WTC11 (cell line): ENCODE measurements around the gene MYH10. TPM values are rescaled to one million over a fixed set of nuclear protein-coding genes. Genes with fewer than 3 reads are reported as not detected.

Source experiments
- ATAC-seq: fragments of 200-7000 bp; cut with Tn5 transposase; 2 replicates; pipeline ENCODE4 v1.10.0; 2021; ENCODE audit warnings: mild to moderate bottlenecking, moderate library complexity
- CTCF ChIA-PET: fragments of 300-600 bp; sonication (Branson Sonifier 250); formaldehyde crosslinking; loops from one replicate; lab custom pipeline; 2021; ENCODE audit warnings: antibody characterized with exemption; lab: Charles Lee
- POLR2A ChIA-PET: fragments of 350-600 bp; sonication (Branson Sonifier 250); formaldehyde crosslinking; loops from one replicate; lab custom pipeline; 2021; ENCODE audit warnings: antibody characterized with exemption; lab: Charles Lee
- DNase-seq: peaks from one replicate; pipeline ENCODE4 v3.0.0; 2021; ENCODE audit warnings: low spot score
- H3K27ac Mint-ChIP-seq: 2 replicates; pipeline ENCODE4 v1.8.0; 2021; ENCODE audit warnings: mixed read lengths
- H3K27me3 Mint-ChIP-seq: 2 replicates; pipeline ENCODE4 v1.8.0; 2021; ENCODE audit warnings: low read depth, mild to moderate bottlenecking, moderate library complexity, mixed read lengths
- H3K36me3 Mint-ChIP-seq: 2 replicates; pipeline ENCODE4 v1.8.0; 2021; ENCODE audit warnings: mixed read lengths
- H3K4me1 Mint-ChIP-seq: 2 replicates; pipeline ENCODE4 v1.8.0; 2022; ENCODE audit warnings: mixed read lengths
- H3K4me3 Mint-ChIP-seq: 2 replicates; pipeline ENCODE4 v1.8.0; 2021; ENCODE audit warnings: mild to moderate bottlenecking, moderate library complexity, mixed read lengths
- H3K9me3 Mint-ChIP-seq: 2 replicates; pipeline ENCODE4 v1.8.0; 2021; ENCODE audit warnings: mixed read lengths
- AR ChIP-seq: fragments of 250-450 bp; sonication (Bioruptor Pico); IDR thresholded peaks from 2 replicates; pipeline ENCODE4 v1.9.0; 2021; ENCODE audit warnings: mild to moderate bottlenecking
- ATF6 ChIP-seq: sonication (generic); formaldehyde crosslinking; IDR thresholded peaks from 2 replicates; pipeline ENCODE4 v1.8.1; 2023; ENCODE audit warnings: mild to moderate bottlenecking, missing genetic modification reagents
- EMX1 ChIP-seq: fragments of 250-450 bp; sonication (Bioruptor Pico); IDR thresholded peaks from 2 replicates; pipeline ENCODE4 v1.8.0; 2021; ENCODE audit warnings: mild to moderate bottlenecking
- GABPB1 ChIP-seq: sonication (generic); formaldehyde crosslinking; IDR thresholded peaks from 2 replicates; pipeline ENCODE4 v1.8.1; 2023; ENCODE audit warnings: mild to moderate bottlenecking, missing genetic modification reagents
- HMGA2 ChIP-seq: fragments of 250-450 bp; sonication (Bioruptor Pico); IDR thresholded peaks from 2 replicates; pipeline ENCODE4 v1.4.0; 2021; ENCODE audit warnings: mild to moderate bottlenecking, moderate library complexity
- HMGXB4 ChIP-seq: sonication (generic); formaldehyde crosslinking; IDR thresholded peaks from 2 replicates; pipeline ENCODE4 v1.8.1; 2023; ENCODE audit warnings: mild to moderate bottlenecking, moderate library complexity, missing genetic modification reagents
- KAT7 ChIP-seq: sonication (generic); formaldehyde crosslinking; IDR thresholded peaks from 2 replicates; pipeline ENCODE4 v1.8.1; 2023; ENCODE audit warnings: missing genetic modification reagents, mild to moderate bottlenecking, borderline replicate concordance
- OVOL2 ChIP-seq: fragments of 250-450 bp; sonication (Bioruptor Pico); IDR thresholded peaks from 2 replicates; pipeline ENCODE4 v1.9.0; 2021; ENCODE audit warnings: mild to moderate bottlenecking, borderline replicate concordance
- PRRX2 ChIP-seq: fragments of 250-450 bp; sonication (Bioruptor Pico); IDR thresholded peaks from 2 replicates; pipeline ENCODE4 v1.8.0; 2021; ENCODE audit warnings: mild to moderate bottlenecking
- RORB ChIP-seq: fragments of 250-450 bp; sonication (Bioruptor Pico); IDR thresholded peaks from 2 replicates; pipeline ENCODE4 v1.9.0; 2021; ENCODE audit warnings: mild to moderate bottlenecking
- SOX15 ChIP-seq: fragments of 250-450 bp; sonication (Bioruptor Pico); IDR thresholded peaks from 2 replicates; pipeline ENCODE4 v1.9.0; 2021; ENCODE audit warnings: mild to moderate bottlenecking
- STAT6 ChIP-seq: sonication (generic); formaldehyde crosslinking; conservative IDR thresholded peaks from 2 replicates; pipeline ENCODE4 v1.8.1; 2023; ENCODE audit warnings: mild to moderate bottlenecking, low read depth, missing genetic modification reagents, moderate library complexity
- TEAD4 ChIP-seq: sonication (generic); formaldehyde crosslinking; IDR thresholded peaks from 2 replicates; pipeline ENCODE4 v1.8.0; 2022; ENCODE audit warnings: mild to moderate bottlenecking, missing genetic modification reagents
- TP53 ChIP-seq: sonication (generic); formaldehyde crosslinking; IDR thresholded peaks from 2 replicates; pipeline ENCODE4 v1.8.1; 2023; ENCODE audit warnings: mild to moderate bottlenecking, missing genetic modification reagents
- USF1 ChIP-seq: sonication (generic); formaldehyde crosslinking; IDR thresholded peaks from 2 replicates; pipeline ENCODE4 v1.8.0; 2022; ENCODE audit warnings: mild to moderate bottlenecking, missing genetic modification reagents
- ZMAT4 ChIP-seq: fragments of 250-450 bp; sonication (Bioruptor Pico); IDR thresholded peaks from 2 replicates; pipeline ENCODE4 v1.9.0; 2021; ENCODE audit warnings: mild to moderate bottlenecking
- ZNF121 ChIP-seq: sonication (generic); formaldehyde crosslinking; IDR thresholded peaks from 2 replicates; pipeline ENCODE4 v1.8.0; 2023; ENCODE audit warnings: missing genetic modification reagents
- ZNF219 ChIP-seq: sonication (generic); formaldehyde crosslinking; IDR thresholded peaks from 2 replicates; pipeline ENCODE4 v1.8.0; 2023; ENCODE audit warnings: missing genetic modification reagents, mild to moderate bottlenecking, borderline replicate concordance
- ZNF317 ChIP-seq: sonication (generic); formaldehyde crosslinking; IDR thresholded peaks from 2 replicates; pipeline ENCODE4 v1.8.1; 2023; ENCODE audit warnings: low read depth, mild to moderate bottlenecking, moderate library complexity, missing genetic modification reagents, borderline replicate concordance
- ZNF416 ChIP-seq: fragments of 250-450 bp; sonication (Bioruptor Pico); IDR thresholded peaks from 2 replicates; pipeline ENCODE4 v1.9.0; 2021; ENCODE audit warnings: mild to moderate bottlenecking, inconsistent platforms
- ZNF671 ChIP-seq: fragments of 250-450 bp; sonication (Bioruptor Pico); IDR thresholded peaks from 2 replicates; pipeline ENCODE4 v1.8.0; 2021; ENCODE audit warnings: mild to moderate bottlenecking
- total RNA-seq: library from RNA; stranded (reverse); gene quantifications from 3 replicates; pipeline ENCODE4 v1.2.3, GENCODE V29; 2021
- TF ChIP-seq, protein P1 (sequence below): sonication (generic); formaldehyde crosslinking; IDR thresholded peaks from 2 replicates; pipeline ENCODE4 v1.8.1; 2022; ENCODE audit warnings: mild to moderate bottlenecking, moderate library complexity, missing genetic modification reagents
- TF ChIP-seq, protein P2 (sequence below): sonication (generic); formaldehyde crosslinking; IDR thresholded peaks from 2 replicates; pipeline ENCODE4 v1.8.1; 2023; ENCODE audit warnings: mild to moderate bottlenecking, missing genetic modification reagents, moderate library complexity
- TF ChIP-seq, protein P3 (sequence below): sonication (generic); formaldehyde crosslinking; conservative IDR thresholded peaks from 2 replicates; pipeline ENCODE4 v1.8.1; 2022; ENCODE audit warnings: mild to moderate bottlenecking, missing genetic modification reagents

MYH10 gene
- total RNA-seq, 1 experiment from 2014 or later = 231 TPM

DNA sequence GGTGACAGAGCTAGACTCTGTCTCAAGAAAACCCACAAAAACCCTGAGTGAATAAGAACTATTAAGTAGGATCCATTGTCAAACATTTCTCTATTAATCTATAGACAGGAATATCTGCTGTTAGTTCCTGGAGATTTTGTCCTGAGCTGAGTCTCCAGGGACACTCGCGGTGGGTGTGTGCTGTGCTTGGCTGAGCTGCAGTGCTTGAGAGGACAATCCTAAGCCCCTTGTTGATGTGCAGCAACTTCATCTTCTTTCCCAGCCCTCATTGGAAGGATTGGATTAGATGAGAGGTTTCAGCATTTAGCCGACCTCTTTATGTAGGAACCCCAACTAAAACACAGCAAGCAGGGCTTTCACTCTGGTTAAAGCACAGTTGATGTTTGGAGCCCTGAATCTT, 161.5 kb downstream of the MYH10 start:
- Mint-ChIP-seq H3K9me3 (no peaks in the 10 kb centered on the region), H3K27me3 (no peaks in the 10 kb centered on the region), H3K36me3 (peaks cover 18% of the 10 kb centered on the region), H3K4me1 (0 out of 2 replicates have a peak, but pooled peaks cover 5% of the 10 kb centered on the region), H3K27ac (no peak overlapping the region), H3K4me3 (no peak overlapping the region)
- ChIA-PET CTCF (interaction anchor here (2.0 to 3.8 kb wide), 2 partner anchors 277 to 317 kb away, joined by 9 to 15 read pairs; no protein-coding TSS in a partner anchor), POLR2A (interaction anchor here (0.7 to 1.9 kb wide), 2 partner anchors 33 to 84 kb away, joined by 4 read pairs; partner anchors contain the start of gene NDEL1)
- TF ChIP-seq, protein P1, sequence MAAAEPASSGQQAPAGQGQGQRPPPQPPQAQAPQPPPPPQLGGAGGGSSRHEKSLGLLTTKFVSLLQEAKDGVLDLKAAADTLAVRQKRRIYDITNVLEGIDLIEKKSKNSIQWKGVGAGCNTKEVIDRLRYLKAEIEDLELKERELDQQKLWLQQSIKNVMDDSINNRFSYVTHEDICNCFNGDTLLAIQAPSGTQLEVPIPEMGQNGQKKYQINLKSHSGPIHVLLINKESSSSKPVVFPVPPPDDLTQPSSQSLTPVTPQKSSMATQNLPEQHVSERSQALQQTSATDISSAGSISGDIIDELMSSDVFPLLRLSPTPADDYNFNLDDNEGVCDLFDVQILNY = no peak
- TF ChIP-seq ZNF671 = no peak
- no peak for TF ChIP-seq ZNF121 (CRISPR knock-in tag)
- no peak for TF ChIP-seq ATF6
- TF ChIP-seq EMX1 = no peak
- TF ChIP-seq HMGXB4 (CRISPR knock-in tag) = no peak
- TF ChIP-seq, protein P2, sequence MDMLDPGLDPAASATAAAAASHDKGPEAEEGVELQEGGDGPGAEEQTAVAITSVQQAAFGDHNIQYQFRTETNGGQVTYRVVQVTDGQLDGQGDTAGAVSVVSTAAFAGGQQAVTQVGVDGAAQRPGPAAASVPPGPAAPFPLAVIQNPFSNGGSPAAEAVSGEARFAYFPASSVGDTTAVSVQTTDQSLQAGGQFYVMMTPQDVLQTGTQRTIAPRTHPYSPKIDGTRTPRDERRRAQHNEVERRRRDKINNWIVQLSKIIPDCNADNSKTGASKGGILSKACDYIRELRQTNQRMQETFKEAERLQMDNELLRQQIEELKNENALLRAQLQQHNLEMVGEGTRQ (CRISPR knock-in tag) = no peak
- TF ChIP-seq KAT7 (CRISPR knock-in tag) = no peak
- TF ChIP-seq USF1 (CRISPR knock-in tag) = no peak
- no peak for TF ChIP-seq OVOL2 (CRISPR knock-in tag)
- TF ChIP-seq SOX15 (CRISPR knock-in tag) = no peak
- no peak for TF ChIP-seq ZNF416 (CRISPR knock-in tag)
- TF ChIP-seq ZNF317 (CRISPR knock-in tag) = no peak
- no peak for TF ChIP-seq TP53 (CRISPR knock-in tag)
- no peak for TF ChIP-seq GABPB1
- no peak for TF ChIP-seq TEAD4 (CRISPR knock-in tag)
- no peak for TF ChIP-seq STAT6
- ATAC-seq = no peak
- no peak for DNase-seq

GRCh38 chr17:8468127-8468526, 162.4 kb downstream of the MYH10 start:
- H3K27me3 Mint-ChIP-seq = no peaks in the 10 kb centered on the region
- CTCF ChIA-PET = no interaction called here
- H3K36me3 Mint-ChIP-seq = peaks cover 13% of the 10 kb centered on the region; the same call in 1 of the 2 replicates
- ATAC-seq (no peak), DNase-seq (no peak)
- no peaks in the 10 kb centered on the region for H3K9me3 Mint-ChIP-seq
- 0 out of 2 replicates have a peak overlapping the region, but pooled peaks have one; percentile 9 for H3K27ac Mint-ChIP-seq
- POLR2A ChIA-PET = no interaction called here
- H3K4me3 Mint-ChIP-seq = no peak overlapping the region
- H3K4me1 Mint-ChIP-seq = 0 out of 2 replicates have a peak, but pooled peaks cover 5% of the 10 kb centered on the region
- TF ChIP-seq AR (CRISPR knock-in tag) (no peak), ZMAT4 (CRISPR knock-in tag) (no peak), PRRX2 (CRISPR knock-in tag) (no peak), HMGA2 (no peak), RORB (CRISPR knock-in tag) (no peak), ZNF219 (CRISPR knock-in tag) (no peak)
- TF ChIP-seq, protein P3, sequence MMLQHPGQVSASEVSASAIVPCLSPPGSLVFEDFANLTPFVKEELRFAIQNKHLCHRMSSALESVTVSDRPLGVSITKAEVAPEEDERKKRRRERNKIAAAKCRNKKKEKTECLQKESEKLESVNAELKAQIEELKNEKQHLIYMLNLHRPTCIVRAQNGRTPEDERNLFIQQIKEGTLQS = no peak
